PC-3 (cell line): Measurements from ENCODE around the gene CCL20. TPM values are rescaled to one million over a fixed set of nuclear protein-coding genes. Genes with fewer than 3 reads are reported as not detected.

Experiments
- ATAC-seq: fragments of 200-7000 bp; cut with Tn5 transposase; 2 replicates; pipeline ENCODE4 v1.9.1; 2020; ENCODE audit warnings: mild to moderate bottlenecking, moderate library complexity
- BruUV-seq: library from RNA; stranded (reverse); fragments of 400-500 nt; replicated peaks from 2 replicates; lab custom pipeline; 2021; lab: Mats Ljungman, UMichigan
- CTCF ChIA-PET: fragments of 300-600 bp; sonication (Branson Sonifier 250); formaldehyde crosslinking; loops from one replicate; lab custom pipeline; 2022; ENCODE audit warnings: antibody characterized with exemption; lab: Charles Lee
- POLR2A ChIA-PET: fragments of 300-600 bp; sonication (Branson Sonifier 250); formaldehyde crosslinking; loops from one replicate; lab custom pipeline; 2022; ENCODE audit warnings: antibody characterized with exemption; ENCODE audit not compliant: unreplicated experiment; lab: Charles Lee
- DNase-seq: peaks from one replicate; pipeline ENCODE4 v3.0.0-alpha.2; 2015
- H2AFZ ChIP-seq: fragments of 300-600 bp; sonication (generic); 2 replicates; pipeline ENCODE4 v1.6.0; 2016; ENCODE audit warnings: antibody characterized with exemption, low read length
- H3F3A ChIP-seq: fragments of 300-600 bp; sonication (generic); one replicate; pipeline ENCODE4 v1.6.0; 2017; ENCODE audit warnings: antibody characterized with exemption, low read length, control low read depth, mild to moderate bottlenecking; ENCODE audit not compliant: unreplicated experiment
- H3K27ac ChIP-seq: fragments of 300-600 bp; sonication (generic); 2 replicates; pipeline ENCODE4 v1.5.1; 2016; ENCODE audit warnings: mild to moderate bottlenecking, low read length
- H3K27me3 ChIP-seq: fragments of 300-600 bp; sonication (generic); 2 replicates; pipeline ENCODE4 v1.6.1; 2016; ENCODE audit warnings: low read length, mixed read lengths
- H3K36me3 ChIP-seq: fragments of 300-600 bp; sonication (generic); 2 replicates; pipeline ENCODE4 v1.6.1; 2016; ENCODE audit warnings: low read depth, mixed run types, low read length, mixed read lengths
- H3K4me1 ChIP-seq: fragments of 300-600 bp; sonication (generic); 2 replicates; pipeline ENCODE4 v1.5.1; 2016; ENCODE audit warnings: low read length; ENCODE audit not compliant: insufficient read depth
- H3K4me2 ChIP-seq: fragments of 300-600 bp; sonication (generic); 2 replicates; pipeline ENCODE4 v1.6.0; 2016; ENCODE audit warnings: low read length
- H3K4me3 ChIP-seq: fragments of 300-600 bp; sonication (generic); 2 replicates; pipeline ENCODE4 v1.5.1; 2016; ENCODE audit warnings: mild to moderate bottlenecking, low read length, mixed read lengths
- H3K79me2 ChIP-seq: fragments of 300-600 bp; sonication (generic); 2 replicates; pipeline ENCODE4 v1.6.1; 2017; ENCODE audit warnings: low read length, mixed read lengths
- H3K9ac ChIP-seq: fragments of 300-600 bp; sonication (generic); 2 replicates; pipeline ENCODE4 v1.6.0; 2016; ENCODE audit warnings: mild to moderate bottlenecking, low read length
- H3K9me2 ChIP-seq: fragments of 300-600 bp; sonication (generic); replicated peaks from 2 replicates; pipeline ENCODE4 v1.6.1; 2016; ENCODE audit warnings: mixed run types, low read length, mixed read lengths
- H3K9me3 ChIP-seq: fragments of 300-600 bp; sonication (generic); 2 replicates; pipeline ENCODE4 v1.6.1; 2016; ENCODE audit warnings: low read length, mixed read lengths
- H4K20me1 ChIP-seq: fragments of 300-600 bp; sonication (generic); 2 replicates; pipeline ENCODE4 v1.6.1; 2016; ENCODE audit warnings: low read length, mixed read lengths
- EZH2 ChIP-seq: fragments of 300-600 bp; sonication (generic); IDR thresholded peaks from one replicate; pipeline ENCODE4 v1.6.1; 2017; ENCODE audit warnings: antibody characterized with exemption, mild to moderate bottlenecking, low read length; ENCODE audit not compliant: unreplicated experiment
- EZH2phosphoT487 ChIP-seq: fragments of 300-600 bp; sonication (generic); IDR thresholded peaks from 2 replicates; pipeline ENCODE4 v1.6.1; 2018; ENCODE audit warnings: mild to moderate bottlenecking, antibody characterized with exemption, low read length, borderline replicate concordance
- intact Hi-C: fragments of 100-400 bp; cut with micrococcal nuclease; formaldehyde crosslinking; loops from 2 replicates; pipeline ENCODE4 v1.9.0; 2023
- total RNA-seq: library from RNA; depleted of rRNA; stranded (reverse); fragments of >200 nt; gene quantifications from 2 replicates; pipeline ENCODE4 v1.2.3, GENCODE V29; 2014
- TF ChIP-seq, protein P1 (sequence below): fragments of 300-600 bp; sonication (generic); conservative IDR thresholded peaks from 2 replicates; pipeline ENCODE4 v1.5.1; 2017; ENCODE audit warnings: antibody characterized with exemption, low read depth, mild to moderate bottlenecking, low read length

CCL20 gene
- total RNA-seq, 1 experiment from 2014 or later, result 1.8 TPM

DNA sequence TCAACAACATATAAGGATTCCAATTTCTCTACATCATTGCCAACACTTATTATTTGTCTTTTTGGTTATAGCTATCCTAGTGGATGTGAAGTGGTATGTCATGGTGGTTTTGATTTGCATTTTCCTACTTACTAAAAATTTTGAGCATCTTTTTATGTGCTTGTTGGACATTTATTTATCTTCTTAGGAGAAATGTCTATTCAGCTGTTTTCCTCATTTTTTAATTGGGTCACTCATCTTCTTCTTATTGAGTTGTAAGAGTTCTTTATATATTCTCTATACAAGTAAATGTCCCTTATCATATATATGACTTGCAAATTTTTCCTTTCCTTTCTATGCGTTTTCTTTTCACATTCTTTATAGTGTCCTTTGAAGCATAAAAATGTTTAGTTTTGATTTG is 4.7 kb upstream of the CCL20 start:
- Histone ChIP-seq H3K4me2 (no peak overlapping the region), H3K4me3 (no peak overlapping the region), H3K79me2 (no peaks in the 10 kb centered on the region), H3K9me2 (no peaks in the 10 kb centered on the region), H3F3A (no peaks in the 10 kb centered on the region), H3K9me3 (no peaks in the 10 kb centered on the region), H3K36me3 (no peaks in the 10 kb centered on the region), H3K27me3 (no peaks in the 10 kb centered on the region), H3K4me1 (no peaks in the 10 kb centered on the region), H2AFZ (no peak overlapping the region), H3K27ac (no peak overlapping the region), H4K20me1 (no peaks in the 10 kb centered on the region), H3K9ac (no peak overlapping the region)
- ATAC-seq, result no peak
- POLR2A ChIA-PET, result no interaction called here
- intact Hi-C loops, result no loop called here
- BruUV-seq, result no TSS peak
- CTCF ChIA-PET, result no interaction called here
- TF ChIP-seq EZH2, result no peak
- TF ChIP-seq, protein P1, sequence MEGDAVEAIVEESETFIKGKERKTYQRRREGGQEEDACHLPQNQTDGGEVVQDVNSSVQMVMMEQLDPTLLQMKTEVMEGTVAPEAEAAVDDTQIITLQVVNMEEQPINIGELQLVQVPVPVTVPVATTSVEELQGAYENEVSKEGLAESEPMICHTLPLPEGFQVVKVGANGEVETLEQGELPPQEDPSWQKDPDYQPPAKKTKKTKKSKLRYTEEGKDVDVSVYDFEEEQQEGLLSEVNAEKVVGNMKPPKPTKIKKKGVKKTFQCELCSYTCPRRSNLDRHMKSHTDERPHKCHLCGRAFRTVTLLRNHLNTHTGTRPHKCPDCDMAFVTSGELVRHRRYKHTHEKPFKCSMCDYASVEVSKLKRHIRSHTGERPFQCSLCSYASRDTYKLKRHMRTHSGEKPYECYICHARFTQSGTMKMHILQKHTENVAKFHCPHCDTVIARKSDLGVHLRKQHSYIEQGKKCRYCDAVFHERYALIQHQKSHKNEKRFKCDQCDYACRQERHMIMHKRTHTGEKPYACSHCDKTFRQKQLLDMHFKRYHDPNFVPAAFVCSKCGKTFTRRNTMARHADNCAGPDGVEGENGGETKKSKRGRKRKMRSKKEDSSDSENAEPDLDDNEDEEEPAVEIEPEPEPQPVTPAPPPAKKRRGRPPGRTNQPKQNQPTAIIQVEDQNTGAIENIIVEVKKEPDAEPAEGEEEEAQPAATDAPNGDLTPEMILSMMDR, result no peak
- no peak for TF ChIP-seq EZH2phosphoT487
- DNase-seq, result no peak

DNA sequence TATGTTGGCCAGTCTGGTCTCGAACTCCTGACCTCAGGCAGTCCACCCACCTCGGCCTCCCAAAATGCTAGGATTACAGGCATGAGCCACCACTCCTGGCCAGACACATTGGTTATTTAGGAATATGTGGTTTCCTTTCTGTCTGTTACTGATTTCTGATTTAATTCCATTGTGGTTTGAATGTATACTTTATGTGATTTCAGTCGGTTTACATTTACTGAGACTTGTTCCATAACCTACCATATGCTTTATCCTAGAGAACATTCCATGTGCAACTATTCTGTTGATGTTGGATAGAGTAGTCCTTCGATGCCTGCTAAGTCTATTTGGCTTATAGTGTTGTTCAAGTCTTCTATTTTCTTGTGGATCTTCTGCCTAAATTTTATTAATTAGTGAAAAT is 1.6 kb upstream of the CCL20 start:
- H3F3A ChIP-seq, result no peaks in the 10 kb centered on the region
- BruUV-seq, result no TSS peak
- H3K4me3 ChIP-seq, result no peak overlapping the region
- no peak overlapping the region for H2AFZ ChIP-seq
- H3K9me2 ChIP-seq, result no peaks in the 10 kb centered on the region
- H3K4me1 ChIP-seq, result peaks cover 11% of the 10 kb centered on the region
- CTCF ChIA-PET, result no interaction called here
- ATAC-seq (no peak), DNase-seq (no peak)
- POLR2A ChIA-PET, result no interaction called here
- no peak overlapping the region for H3K9ac ChIP-seq
- no peaks in the 10 kb centered on the region for H3K9me3 ChIP-seq
- no peak overlapping the region for H3K4me2 ChIP-seq
- no peaks in the 10 kb centered on the region for H3K27me3 ChIP-seq
- H3K27ac ChIP-seq, result no peak overlapping the region
- TF ChIP-seq EZH2 (no peak), EZH2phosphoT487 (no peak)
- TF ChIP-seq, protein P1, result no peak
- intact Hi-C loops, result no loop called here
- no peaks in the 10 kb centered on the region for H4K20me1 ChIP-seq
- H3K79me2 ChIP-seq, result peaks cover 11% of the 10 kb centered on the region
- H3K36me3 ChIP-seq, result no peaks in the 10 kb centered on the region

DNA sequence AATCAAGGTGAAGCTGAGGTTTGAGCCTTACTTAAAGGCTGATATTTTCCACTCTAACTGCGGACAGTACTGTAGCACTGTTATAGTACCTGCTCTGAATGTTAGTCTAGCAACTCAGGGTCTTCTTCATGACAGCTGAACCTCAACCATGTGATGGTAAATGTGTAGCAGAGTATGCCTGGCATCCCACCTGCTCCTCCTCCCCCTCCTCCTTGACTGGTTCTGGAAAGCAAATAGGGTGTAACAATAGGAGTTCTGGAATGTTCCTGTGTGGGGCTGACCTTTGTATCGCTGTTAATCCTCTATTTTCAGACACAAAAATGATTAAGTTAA is 447 bp upstream of the CCL20 start:
- Histone ChIP-seq H3K79me2 (peaks cover 13% of the 10 kb centered on the region), H3K9me3 (no peaks in the 10 kb centered on the region), H3K4me2 (no peak overlapping the region), H4K20me1 (no peaks in the 10 kb centered on the region), H2AFZ (no peak overlapping the region), H3K36me3 (no peaks in the 10 kb centered on the region), H3K4me1 (peaks cover 21% of the 10 kb centered on the region), H3F3A (peaks cover 6% of the 10 kb centered on the region), H3K9ac (no peak overlapping the region), H3K9me2 (no peaks in the 10 kb centered on the region), H3K27ac (no peak overlapping the region), H3K4me3 (no peak overlapping the region), H3K27me3 (no peaks in the 10 kb centered on the region)
- intact Hi-C loops, result no loop called here
- TF ChIP-seq, protein P1, result no peak
- TF ChIP-seq EZH2, result no peak
- no peak for TF ChIP-seq EZH2phosphoT487
- DNase-seq (no peak), ATAC-seq (no peak)
- no TSS peak for BruUV-seq
- ChIA-PET CTCF (no interaction called here), POLR2A (no interaction called here)
